Choroid plexus epithelial cell (primary cell): ENCODE measurements around the gene CPA4.

Experiments used
- DNase-seq: peaks from one replicate; pipeline ENCODE4 v3.0.0-alpha.2; 2010; ENCODE audit warnings: low read depth
- H3K4me3 ChIP-seq: 2 replicates; pipeline ENCODE4 v1.5.1; 2011; ENCODE audit warnings: low read depth, mild to moderate bottlenecking, control low read depth, low read length, moderate library complexity
- TF ChIP-seq, protein P1 (sequence below): conservative IDR thresholded peaks from 2 replicates; pipeline ENCODE4 v1.5.1; 2011; ENCODE audit warnings: low read depth, mild to moderate bottlenecking, control low read depth, inconsistent platforms, low read length, moderate library complexity

Gene CPA4

DNA sequence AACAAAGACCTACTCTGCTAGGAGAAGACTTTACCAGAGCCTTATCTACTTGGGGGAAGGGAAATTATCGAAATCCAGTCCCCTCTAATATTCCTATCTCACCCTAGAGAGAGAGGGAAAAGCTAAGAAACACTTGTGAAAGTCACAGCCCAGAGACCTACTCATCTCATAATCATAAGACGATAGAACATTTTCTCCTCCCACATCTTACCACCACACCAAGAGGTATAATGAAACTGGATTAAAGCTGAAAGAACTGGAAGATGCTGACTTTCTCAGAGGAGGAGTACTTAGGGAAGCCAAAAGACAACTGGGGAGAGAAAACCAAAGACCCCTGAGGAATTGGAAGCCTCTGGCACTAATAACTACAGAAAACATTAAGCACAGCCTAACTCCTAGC is 40.9 kb downstream of the CPA4 start:
- H3K4me3 ChIP-seq: no peak overlapping the region
- no peak for DNase-seq
- TF ChIP-seq, protein P1, sequence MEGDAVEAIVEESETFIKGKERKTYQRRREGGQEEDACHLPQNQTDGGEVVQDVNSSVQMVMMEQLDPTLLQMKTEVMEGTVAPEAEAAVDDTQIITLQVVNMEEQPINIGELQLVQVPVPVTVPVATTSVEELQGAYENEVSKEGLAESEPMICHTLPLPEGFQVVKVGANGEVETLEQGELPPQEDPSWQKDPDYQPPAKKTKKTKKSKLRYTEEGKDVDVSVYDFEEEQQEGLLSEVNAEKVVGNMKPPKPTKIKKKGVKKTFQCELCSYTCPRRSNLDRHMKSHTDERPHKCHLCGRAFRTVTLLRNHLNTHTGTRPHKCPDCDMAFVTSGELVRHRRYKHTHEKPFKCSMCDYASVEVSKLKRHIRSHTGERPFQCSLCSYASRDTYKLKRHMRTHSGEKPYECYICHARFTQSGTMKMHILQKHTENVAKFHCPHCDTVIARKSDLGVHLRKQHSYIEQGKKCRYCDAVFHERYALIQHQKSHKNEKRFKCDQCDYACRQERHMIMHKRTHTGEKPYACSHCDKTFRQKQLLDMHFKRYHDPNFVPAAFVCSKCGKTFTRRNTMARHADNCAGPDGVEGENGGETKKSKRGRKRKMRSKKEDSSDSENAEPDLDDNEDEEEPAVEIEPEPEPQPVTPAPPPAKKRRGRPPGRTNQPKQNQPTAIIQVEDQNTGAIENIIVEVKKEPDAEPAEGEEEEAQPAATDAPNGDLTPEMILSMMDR: no peak

DNA sequence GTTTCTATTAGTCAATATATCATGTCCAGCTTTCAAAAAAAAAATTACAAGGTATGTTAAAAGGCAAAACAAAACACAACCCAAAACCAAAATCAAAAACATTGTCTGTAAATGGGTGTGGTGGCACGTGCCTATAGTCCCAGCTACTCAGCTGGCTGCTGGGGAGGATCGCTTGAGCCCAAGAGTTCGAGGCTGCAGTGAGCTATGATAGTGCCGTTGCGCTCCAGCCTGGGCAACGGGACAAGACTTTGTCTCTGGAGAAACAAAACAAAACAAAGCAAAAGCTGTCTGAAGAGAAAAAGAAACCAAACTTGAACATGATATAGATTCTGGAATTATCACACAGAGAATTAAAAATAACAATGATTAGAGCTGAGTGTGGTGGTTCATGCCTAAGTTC is 41.3 kb downstream of the CPA4 start:
- no peak overlapping the region for H3K4me3 ChIP-seq
- TF ChIP-seq, protein P1: no peak
- peak; percentile 56 for DNase-seq

DNA sequence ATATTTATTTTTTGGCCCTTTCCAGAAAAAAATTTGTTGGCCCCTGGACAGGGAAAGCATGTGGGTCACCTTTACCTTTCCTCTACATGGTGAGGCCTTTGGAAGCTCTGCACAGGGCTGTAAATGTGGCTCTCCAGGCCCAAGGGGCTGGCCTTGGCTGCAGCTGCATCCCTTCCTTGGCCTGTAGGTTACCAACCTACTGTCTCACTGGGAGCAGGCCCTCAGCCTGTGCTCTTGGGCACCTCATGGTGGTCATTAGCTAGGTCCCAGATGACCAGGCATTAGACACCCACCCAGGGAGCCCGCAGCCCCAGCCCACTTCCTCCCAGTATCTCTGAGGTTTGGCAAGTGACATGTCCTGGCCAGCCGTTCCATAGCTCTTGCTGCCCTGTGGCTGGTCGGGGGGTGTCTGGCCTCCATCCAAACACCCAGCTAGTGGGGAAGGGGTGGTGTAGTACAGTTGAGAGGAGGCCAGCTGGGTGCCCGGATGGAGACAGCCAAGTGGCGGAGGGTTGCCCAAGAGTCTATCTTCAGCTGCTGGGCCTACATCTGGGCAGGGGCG is 44.5 kb downstream of the CPA4 start:
- no peak overlapping the region for H3K4me3 ChIP-seq
- DNase-seq: no peak
- TF ChIP-seq, protein P1: no peak

GRCh38 chr7:130338233-130338632 is 45.3 kb downstream of the CPA4 start:
- TF ChIP-seq, protein P1: no peak
- H3K4me3 ChIP-seq: no peak overlapping the region
- DNase-seq: no peak

GRCh38 chr7:130341882-130342281 is 48.9 kb downstream of the CPA4 start:
- H3K4me3 ChIP-seq: no peak overlapping the region
- TF ChIP-seq, protein P1: no peak
- DNase-seq: no peak

- no peak for DNase-seq
- H3K4me3 ChIP-seq: no peak overlapping the region
- TF ChIP-seq, protein P1: no peak
These were observed 49.9 kb downstream of the CPA4 start for GRCh38 chr7:130342701-130343380.
